GM12878 (cell line): ENCODE results near the gene ALDOB.

Source experiments
- BRCA1 ChIP-seq: IDR thresholded peaks from 2 replicates; pipeline ENCODE4 v1.6.1; 2011; ENCODE audit warnings: low read depth, low read length, improper control_type of control experiment
- HDGF ChIP-seq: fragments of 450-650 bp; IDR thresholded peaks from 2 replicates; pipeline ENCODE4 v1.6.1; 2016; ENCODE audit warnings: antibody characterized with exemption
- JUND ChIP-seq: IDR thresholded peaks from 2 replicates; pipeline ENCODE4 v1.6.1; 2012; ENCODE audit warnings: low read depth, mild to moderate bottlenecking, low read length, improper control_type of control experiment, moderate library complexity
- MYC ChIP-seq: IDR thresholded peaks from 2 replicates; pipeline ENCODE4 v1.6.1; 2011; ENCODE audit warnings: mild to moderate bottlenecking, low read length, moderate library complexity, inconsistent platforms; ENCODE audit not compliant: insufficient read depth, insufficient replicate concordance, insufficient read length, severe bottlenecking
- NFXL1 ChIP-seq: fragments of 450-650 bp; IDR thresholded peaks from 2 replicates; pipeline ENCODE4 v1.6.1; 2017; ENCODE audit warnings: antibody characterized with exemption, mild to moderate bottlenecking, borderline replicate concordance
- POLR2A ChIP-seq: IDR thresholded peaks from 2 replicates; pipeline ENCODE4 v1.6.1; 2011; ENCODE audit warnings: low read depth, mild to moderate bottlenecking, low read length
- TF ChIP-seq, protein P1 (sequence below): IDR thresholded peaks from 2 replicates; pipeline ENCODE4 v1.6.1; 2011; ENCODE audit warnings: mild to moderate bottlenecking, low read depth, low read length, moderate library complexity; ENCODE audit not compliant: insufficient replicate concordance
- TF ChIP-seq, protein P2 (sequence below), 3 experiments: IDR thresholded peaks in 2 of 3; conservative IDR thresholded peaks in 1 of 3; 2 replicates each; pipeline ENCODE4 v1.5.1; 2011; ENCODE audit warnings: low read depth in 3 of 3, low read length in 3 of 3, mild to moderate bottlenecking in 3 of 3, control low read depth in 2 of 3, moderate library complexity in 2 of 3, inconsistent platforms in 1 of 3, mixed read lengths in 1 of 3; ENCODE audit not compliant: control insufficient read depth in 2 of 3, insufficient read depth in 1 of 3; ENCODE audit errors: extremely low read depth in 1 of 3

- TF ChIP-seq, protein P1, sequence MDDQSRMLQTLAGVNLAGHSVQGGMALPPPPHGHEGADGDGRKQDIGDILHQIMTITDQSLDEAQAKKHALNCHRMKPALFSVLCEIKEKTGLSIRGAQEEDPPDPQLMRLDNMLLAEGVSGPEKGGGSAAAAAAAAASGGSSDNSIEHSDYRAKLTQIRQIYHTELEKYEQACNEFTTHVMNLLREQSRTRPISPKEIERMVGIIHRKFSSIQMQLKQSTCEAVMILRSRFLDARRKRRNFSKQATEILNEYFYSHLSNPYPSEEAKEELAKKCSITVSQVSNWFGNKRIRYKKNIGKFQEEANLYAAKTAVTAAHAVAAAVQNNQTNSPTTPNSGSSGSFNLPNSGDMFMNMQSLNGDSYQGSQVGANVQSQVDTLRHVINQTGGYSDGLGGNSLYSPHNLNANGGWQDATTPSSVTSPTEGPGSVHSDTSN = no peak
- TF ChIP-seq JUND = no peak
- no peak for TF ChIP-seq HDGF
- TF ChIP-seq, protein P2, sequence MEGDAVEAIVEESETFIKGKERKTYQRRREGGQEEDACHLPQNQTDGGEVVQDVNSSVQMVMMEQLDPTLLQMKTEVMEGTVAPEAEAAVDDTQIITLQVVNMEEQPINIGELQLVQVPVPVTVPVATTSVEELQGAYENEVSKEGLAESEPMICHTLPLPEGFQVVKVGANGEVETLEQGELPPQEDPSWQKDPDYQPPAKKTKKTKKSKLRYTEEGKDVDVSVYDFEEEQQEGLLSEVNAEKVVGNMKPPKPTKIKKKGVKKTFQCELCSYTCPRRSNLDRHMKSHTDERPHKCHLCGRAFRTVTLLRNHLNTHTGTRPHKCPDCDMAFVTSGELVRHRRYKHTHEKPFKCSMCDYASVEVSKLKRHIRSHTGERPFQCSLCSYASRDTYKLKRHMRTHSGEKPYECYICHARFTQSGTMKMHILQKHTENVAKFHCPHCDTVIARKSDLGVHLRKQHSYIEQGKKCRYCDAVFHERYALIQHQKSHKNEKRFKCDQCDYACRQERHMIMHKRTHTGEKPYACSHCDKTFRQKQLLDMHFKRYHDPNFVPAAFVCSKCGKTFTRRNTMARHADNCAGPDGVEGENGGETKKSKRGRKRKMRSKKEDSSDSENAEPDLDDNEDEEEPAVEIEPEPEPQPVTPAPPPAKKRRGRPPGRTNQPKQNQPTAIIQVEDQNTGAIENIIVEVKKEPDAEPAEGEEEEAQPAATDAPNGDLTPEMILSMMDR (IDR thresholded peaks at IDR 0.05 in 2 of 3, conservative IDR thresholded peaks at IDR 0.05 in 1 of 3; ENCODE audit: control insufficient read depth in 2 of 3, extremely low read depth in 1 of 3, insufficient read depth in 1 of 3, low read depth in 3 of 3, low read length in 3 of 3) = peak; percentile 66 to 82 (median 73)
- TF ChIP-seq NFXL1 = no peak
- no peak for TF ChIP-seq MYC
- no peak for TF ChIP-seq BRCA1
- TF ChIP-seq POLR2A = no peak
Observed at GRCh38 chr9:101458963-101459631, 23.5 kb upstream of the ALDOB start.
